ENCODE data around the gene LTBP1. TPM values are rescaled to one million over a fixed set of nuclear protein-coding genes. Genes with fewer than 3 reads are reported as not detected.

Gene LTBP1
- total and polyA plus RNA-seq, 10 of the 15 experiments (the other 5 are each of a cell fraction or from before 2014, with no cell fraction given): 0.01 to 0.28 (median 0.12) TPM; not detected in 2

DNA sequence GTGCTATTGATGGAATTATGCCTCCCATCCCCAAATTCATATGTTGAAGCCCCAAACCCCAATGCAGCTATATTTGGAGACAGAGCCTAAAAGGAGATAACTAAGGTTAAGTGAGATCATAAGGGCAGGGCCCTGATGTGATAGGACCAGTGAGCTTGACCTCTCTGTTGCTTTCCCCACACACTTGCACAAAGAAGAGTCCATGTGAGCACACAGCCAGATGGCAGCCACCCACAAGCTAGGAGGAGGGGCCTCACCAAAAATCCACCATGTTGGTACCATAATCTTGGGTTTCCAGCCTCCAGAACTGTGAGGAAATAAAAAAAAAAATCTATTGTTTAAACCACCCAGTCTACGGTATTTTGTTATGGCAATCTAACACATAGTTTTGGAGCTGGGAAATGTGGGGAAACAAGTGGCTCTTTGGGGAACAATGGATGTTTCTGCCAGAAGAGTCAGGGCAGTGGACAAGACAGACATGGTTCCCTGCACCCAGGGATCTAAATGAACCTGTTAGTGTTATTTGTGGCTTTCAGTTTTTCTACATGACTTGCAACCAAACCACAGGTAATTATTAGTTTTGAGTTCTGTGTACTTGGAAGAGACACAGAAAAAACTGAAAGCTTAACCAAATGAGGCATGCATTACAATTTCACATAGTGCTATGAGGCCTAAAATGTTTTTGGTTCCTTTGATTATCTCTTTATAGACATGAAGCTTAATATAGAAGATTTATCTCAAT, 259.1 kb downstream of the LTBP1 start:
- H3K4me3 ChIP-seq: no peak overlapping the region; the same call in 1 of the 2 replicates
- POLR2A ChIA-PET: interaction anchor here (0.5 kb wide), 1 partner anchor 277 kb away, joined by 5 read pairs; no protein-coding TSS in a partner anchor
- WGBS (ENCODE audit: insufficient coverage, insufficient replicate concordance, low lambda C conversion rate, missing lambda C conversion rate): 0% methylated on average over 1 of the region's 1 CpG
- peaks cover 15% of the 10 kb centered on the region for H3K4me1 ChIP-seq (ENCODE audit: control insufficient read depth, insufficient read depth, low read length)
- H3K9ac ChIP-seq (ENCODE audit: control insufficient read depth, insufficient read depth, low read length): no peak overlapping the region
- H2AFZ ChIP-seq (ENCODE audit: control insufficient read depth, low read depth, low read length): no peak overlapping the region
- no peaks in the 10 kb centered on the region for H4K20me1 ChIP-seq (ENCODE audit: control insufficient read depth, insufficient read depth)
- RAD21 ChIA-PET (ENCODE audit: unreplicated experiment): no interaction called here
- CTCF ChIA-PET: interaction anchor here (0.7 kb wide), 1 partner anchor 67 kb away, joined by 3 read pairs; no protein-coding TSS in a partner anchor
- peak; percentile 73 for DNase-seq (ENCODE audit: low read depth, low spot score)
- H3K36me3 ChIP-seq (ENCODE audit: control insufficient read depth in 2 of 2, insufficient read depth in 2 of 2, low read length in 1 of 2): no peaks in the 10 kb centered on the region
- BruUV-seq (replicated peaks): no TSS peak
- H3K27me3 ChIP-seq (replicated peaks in 1 of 2; ENCODE audit: control insufficient read depth in 2 of 2, insufficient read depth in 2 of 2, low read length in 1 of 2): no peaks in the 10 kb centered on the region
- peak; percentile 98 for ATAC-seq
- H3K4me2 ChIP-seq (ENCODE audit: control insufficient read depth, insufficient read depth): peak overlapping the region; percentile 34
- H3K9me3 ChIP-seq (replicated peaks; ENCODE audit: control insufficient read depth, insufficient read depth, low read length): peaks cover 1% of the 10 kb centered on the region; the same call in 1 of the 3 replicates
- SMC1A ChIA-PET (ENCODE audit: uncharacterized antibody, unreplicated experiment): interaction anchor here (0.9 to 1.3 kb wide), 2 partner anchors 166 to 378 kb away, joined by 3 read pairs; no protein-coding TSS in a partner anchor
- intact Hi-C loops (cut with micrococcal nuclease; ENCODE audit: unreplicated experiment) (loop anchor here (5.0 kb wide), 1 partner anchor 66 kb away; no protein-coding TSS in a partner anchor), in situ Hi-C loops (cut with MboI) (no loop called here)
- no peak overlapping the region for H3K27ac ChIP-seq (ENCODE audit: control insufficient read depth, insufficient read depth)
- FAIRE-seq: peak; percentile 97
- H3K79me2 ChIP-seq (ENCODE audit: control insufficient read depth, insufficient read depth, low read length): no peaks in the 10 kb centered on the region
- TF ChIP-seq SP1 (IDR thresholded peaks at IDR 0.05; ENCODE audit: low read depth, low read length): peak; percentile 9
- TF ChIP-seq MTA3 (IDR thresholded peaks at IDR 0.05; ENCODE audit: borderline replicate concordance, low read length): peak; percentile 53; the same call in 1 of the 2 replicates
- 0 out of 2 replicates have a peak, but pooled peaks have one; percentile 13 for TF ChIP-seq ASH2L (IDR thresholded peaks at IDR 0.05; ENCODE audit: borderline replicate concordance, low read depth)
- TF ChIP-seq SUPT20H (IDR thresholded peaks at IDR 0.05; ENCODE audit: borderline replicate concordance, control insufficient read depth, low read depth, low read length): no peak
- TF ChIP-seq MEF2B (IDR thresholded peaks at IDR 0.05; ENCODE audit: partially characterized antibody, poor library complexity, severe bottlenecking): peak; percentile 41
- TF ChIP-seq RAD21 (IDR thresholded peaks at IDR 0.05; ENCODE audit: insufficient read depth, low read depth, low read length): no peak
- TF ChIP-seq, protein P1, sequence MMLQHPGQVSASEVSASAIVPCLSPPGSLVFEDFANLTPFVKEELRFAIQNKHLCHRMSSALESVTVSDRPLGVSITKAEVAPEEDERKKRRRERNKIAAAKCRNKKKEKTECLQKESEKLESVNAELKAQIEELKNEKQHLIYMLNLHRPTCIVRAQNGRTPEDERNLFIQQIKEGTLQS (IDR thresholded peaks at IDR 0.05; ENCODE audit: borderline replicate concordance, extremely low read depth, low read depth, low read length): no peak
- 0 out of 2 replicates have a peak, but pooled peaks have one; percentile 40 for TF ChIP-seq IRF4 (IDR thresholded peaks at IDR 0.05; ENCODE audit: low read depth, low read length)
- 0 out of 2 replicates have a peak, but pooled peaks have one; percentile 23 for TF ChIP-seq TBL1XR1 (IDR thresholded peaks at IDR 0.05; ENCODE audit: low read depth, low read length)
- TF ChIP-seq PAX5 (IDR thresholded peaks at IDR 0.05; ENCODE audit: borderline replicate concordance, low read depth, low read length): peak; percentile 99
- no peak for TF ChIP-seq CREM (IDR thresholded peaks at IDR 0.05; ENCODE audit: low read depth)
- TF ChIP-seq IKZF1 (conservative IDR thresholded peaks at IDR 0.05): 0 out of 2 replicates have a peak, but pooled peaks have one; percentile 21
- TF ChIP-seq MTA2 (IDR thresholded peaks at IDR 0.05; ENCODE audit: low read depth): peak; percentile 92
- TF ChIP-seq, protein P2, sequence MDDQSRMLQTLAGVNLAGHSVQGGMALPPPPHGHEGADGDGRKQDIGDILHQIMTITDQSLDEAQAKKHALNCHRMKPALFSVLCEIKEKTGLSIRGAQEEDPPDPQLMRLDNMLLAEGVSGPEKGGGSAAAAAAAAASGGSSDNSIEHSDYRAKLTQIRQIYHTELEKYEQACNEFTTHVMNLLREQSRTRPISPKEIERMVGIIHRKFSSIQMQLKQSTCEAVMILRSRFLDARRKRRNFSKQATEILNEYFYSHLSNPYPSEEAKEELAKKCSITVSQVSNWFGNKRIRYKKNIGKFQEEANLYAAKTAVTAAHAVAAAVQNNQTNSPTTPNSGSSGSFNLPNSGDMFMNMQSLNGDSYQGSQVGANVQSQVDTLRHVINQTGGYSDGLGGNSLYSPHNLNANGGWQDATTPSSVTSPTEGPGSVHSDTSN (IDR thresholded peaks at IDR 0.05; ENCODE audit: insufficient replicate concordance, low read depth, low read length): no peak
- TF ChIP-seq DPF2 (IDR thresholded peaks at IDR 0.05): 0 out of 2 replicates have a peak, but pooled peaks have one; percentile 36
- TF ChIP-seq NR2F1 (conservative IDR thresholded peaks at IDR 0.05): peak; percentile 28; the same call in 1 of the 2 replicates
- TF ChIP-seq, protein P3, sequence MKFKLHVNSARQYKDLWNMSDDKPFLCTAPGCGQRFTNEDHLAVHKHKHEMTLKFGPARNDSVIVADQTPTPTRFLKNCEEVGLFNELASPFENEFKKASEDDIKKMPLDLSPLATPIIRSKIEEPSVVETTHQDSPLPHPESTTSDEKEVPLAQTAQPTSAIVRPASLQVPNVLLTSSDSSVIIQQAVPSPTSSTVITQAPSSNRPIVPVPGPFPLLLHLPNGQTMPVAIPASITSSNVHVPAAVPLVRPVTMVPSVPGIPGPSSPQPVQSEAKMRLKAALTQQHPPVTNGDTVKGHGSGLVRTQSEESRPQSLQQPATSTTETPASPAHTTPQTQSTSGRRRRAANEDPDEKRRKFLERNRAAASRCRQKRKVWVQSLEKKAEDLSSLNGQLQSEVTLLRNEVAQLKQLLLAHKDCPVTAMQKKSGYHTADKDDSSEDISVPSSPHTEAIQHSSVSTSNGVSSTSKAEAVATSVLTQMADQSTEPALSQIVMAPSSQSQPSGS (IDR thresholded peaks at IDR 0.05; ENCODE audit: low read length): peak; percentile 82
- TF ChIP-seq NFIC (IDR thresholded peaks at IDR 0.05; ENCODE audit: low read depth, low read length): peak; percentile 84
- peak; percentile 54 to 62; a peak in 2 of 4 replicates for TF ChIP-seq IKZF2 (IDR thresholded peaks at IDR 0.05)
- TF ChIP-seq JUNB (IDR thresholded peaks at IDR 0.05): peak; percentile 58; the same call in 1 of the 2 replicates
- TF ChIP-seq POU2F2 (IDR thresholded peaks at IDR 0.05; ENCODE audit: borderline replicate concordance, low read depth, low read length): 0 out of 3 replicates have a peak, but pooled peaks have one; percentile 39

Measured in GM12878 (cell line).